HCT116 (cell line): Measurements from ENCODE around the gene APH1B. TPM values are rescaled to one million over a fixed set of nuclear protein-coding genes. Genes with fewer than 3 reads are reported as not detected.

ENCODE experiments used
- ATAC-seq: fragments of 200-7000 bp; cut with Tn5 transposase; 2 replicates; pipeline ENCODE4 v1.9.1; 2020; ENCODE audit warnings: mild to moderate bottlenecking, moderate library complexity
- BruUV-seq: library from RNA; stranded (reverse); fragments of 400-500 nt; replicated peaks from 2 replicates; lab custom pipeline; 2021; lab: Mats Ljungman, UMichigan
- CTCF ChIA-PET: fragments of 300-600 bp; sonication (Branson Sonifier 250); formaldehyde crosslinking; loops from one replicate; lab custom pipeline; 2021; ENCODE audit warnings: antibody characterized with exemption; lab: Charles Lee
- POLR2A ChIA-PET: fragments of 300-600, 350-600 bp; sonication (Branson Sonifier 250); formaldehyde crosslinking; loops from one replicate; lab custom pipeline; 2021; ENCODE audit warnings: antibody characterized with exemption; lab: Charles Lee
- RAD21 ChIA-PET, 2 experiments: fragments of 300-600 bp; sonication (Branson Sonifier 250); formaldehyde crosslinking; loops; one replicate each; lab custom pipeline; 2023; ENCODE audit warnings: low total read pairs in 2 of 2; ENCODE audit not compliant: uncharacterized antibody in 2 of 2, unreplicated experiment in 2 of 2, low non-redundant PET in 1 of 2; lab: Charles Lee
- DNase-seq: peaks from one replicate; pipeline ENCODE4 v3.0.0-alpha.2; 2010; ENCODE audit warnings: low read depth, low spot score
- H2AFZ ChIP-seq: fragments of 200-600 bp; shearing (Covaris generic), sonication (generic); 2 replicates; pipeline ENCODE4 v1.6.1; 2017; ENCODE audit warnings: low read depth, mixed run types, mixed read lengths, antibody characterized with exemption, low read length; ENCODE audit not compliant: poor library complexity, severe bottlenecking
- H3K27ac ChIP-seq: 2 replicates; pipeline ENCODE4 v1.5.1; 2012; ENCODE audit warnings: low read depth, low read length
- H3K27me3 ChIP-seq: fragments of 200-600 bp; sonication (generic); 2 replicates; pipeline ENCODE4 v1.6.1; 2016; ENCODE audit warnings: mixed run types, low read length, mixed read lengths; ENCODE audit not compliant: insufficient read depth
- H3K36me3 ChIP-seq, 2 experiments: fragments of 200-500 bp in 1 of 2; fragments of 200-600 bp in 1 of 2; sonication (Bioruptor generic) in 1 of 2; sonication (generic) in 1 of 2; 2 replicates each; pipeline versions ENCODE4 v1.5.1 to v1.6.1; 2014 to 2016; ENCODE audit warnings: low read length in 2 of 2, inconsistent platforms in 1 of 2, mixed read lengths in 1 of 2, mixed run types in 1 of 2; ENCODE audit not compliant: insufficient read depth in 2 of 2, control insufficient read depth in 1 of 2
- H3K4me1 ChIP-seq, 2 experiments: fragments of 200-600 bp in 1 of 2; sonication (generic) in 1 of 2; 2 replicates each; pipeline versions ENCODE4 v1.5.1 to v1.6.1; 2012 to 2017; ENCODE audit warnings: low read length in 2 of 2, inconsistent platforms in 1 of 2, mild to moderate bottlenecking in 1 of 2, mixed read lengths in 1 of 2, mixed run types in 1 of 2, moderate library complexity in 1 of 2; ENCODE audit not compliant: insufficient read depth in 2 of 2, control insufficient read depth in 1 of 2
- H3K4me2 ChIP-seq: fragments of 200-600 bp; sonication (generic); 2 replicates; pipeline ENCODE4 v1.6.1; 2017; ENCODE audit warnings: mixed run types, low read length, mixed read lengths
- H3K4me3 ChIP-seq, 2 experiments: fragments of 200-600 bp in 1 of 2; sonication (generic) in 1 of 2; replicated peaks in 1 of 2; 2 replicates each; pipeline ENCODE4 v1.5.1; 2011 to 2016; ENCODE audit warnings: low read length in 2 of 2, control low read depth in 1 of 2, low read depth in 1 of 2, mild to moderate bottlenecking in 1 of 2, mixed read lengths in 1 of 2, mixed run types in 1 of 2
- H3K79me2 ChIP-seq: fragments of 200-600 bp; sonication (generic); 2 replicates; pipeline ENCODE4 v1.6.1; 2017; ENCODE audit warnings: mild to moderate bottlenecking, mixed run types, low read length, moderate library complexity, mixed read lengths; ENCODE audit not compliant: insufficient read depth
- H3K9ac ChIP-seq: fragments of 200-600 bp; sonication (generic); 2 replicates; pipeline ENCODE4 v1.6.1; 2016; ENCODE audit warnings: low read length, mixed read lengths
- H3K9me2 ChIP-seq: fragments of 200-600 bp; sonication (generic), shearing (Covaris generic); 2 replicates; pipeline ENCODE4 v1.6.1; 2017; ENCODE audit warnings: mixed run types, mild to moderate bottlenecking, moderate library complexity; ENCODE audit not compliant: insufficient read depth
- H3K9me3 ChIP-seq, 2 experiments: fragments of 200-500 bp in 1 of 2; fragments of 200-600 bp in 1 of 2; sonication (Bioruptor generic) in 1 of 2; sonication (generic) in 1 of 2; 2 replicates each; pipeline ENCODE4 v1.6.1; 2014 to 2017; ENCODE audit warnings: low read length in 2 of 2, mixed read lengths in 2 of 2, inconsistent platforms in 1 of 2, low read depth in 1 of 2, mild to moderate bottlenecking in 1 of 2, mixed run types in 1 of 2, moderate library complexity in 1 of 2; ENCODE audit not compliant: control insufficient read depth in 1 of 2, insufficient read depth in 1 of 2
- H4K20me1 ChIP-seq: fragments of 200-600 bp; sonication (generic), shearing (Covaris generic); 2 replicates; pipeline ENCODE4 v1.6.1; 2017; ENCODE audit warnings: mixed run types, mild to moderate bottlenecking, moderate library complexity; ENCODE audit not compliant: insufficient read depth
- CEBPB ChIP-seq: IDR thresholded peaks from 2 replicates; pipeline ENCODE4 v1.6.1; 2012; ENCODE audit warnings: low read depth
- EZH2 ChIP-seq: fragments of 200-600 bp; sonication (generic); IDR thresholded peaks from 2 replicates; pipeline ENCODE4 v1.6.1; 2017; ENCODE audit warnings: antibody characterized with exemption, mixed run types
- FOSL1 ChIP-seq: IDR thresholded peaks from 2 replicates; pipeline ENCODE4 v1.6.1; 2012; ENCODE audit warnings: low read depth
- JUND ChIP-seq: IDR thresholded peaks from 2 replicates; pipeline ENCODE4 v1.6.1; 2012
- POLR2AphosphoS5 ChIP-seq: IDR thresholded peaks from 2 replicates; pipeline ENCODE4 v1.6.1; 2011; ENCODE audit warnings: mild to moderate bottlenecking, low read depth, low read length, moderate library complexity
- RAD21 ChIP-seq: IDR thresholded peaks from 2 replicates; pipeline ENCODE4 v1.6.1; 2012; ENCODE audit warnings: low read depth, mild to moderate bottlenecking
- REST ChIP-seq: IDR thresholded peaks from 2 replicates; pipeline ENCODE4 v1.6.1; 2012; ENCODE audit warnings: low read depth
- SP1 ChIP-seq: IDR thresholded peaks from 2 replicates; pipeline ENCODE4 v1.6.1; 2012; ENCODE audit warnings: low read depth
- ZNF274 ChIP-seq: fragments of 200-500 bp; sonication (Bioruptor generic); IDR thresholded peaks from 2 replicates; pipeline ENCODE4 v1.6.1; 2014; ENCODE audit warnings: mild to moderate bottlenecking, low read depth, low read length, inconsistent platforms
- intact Hi-C: fragments of 100-400 bp; cut with micrococcal nuclease; formaldehyde crosslinking; loops from 2 replicates; pipeline ENCODE4 v1.10.0; 2022
- total RNA-seq: library from RNA; stranded (reverse); gene quantifications from one replicate; pipeline ENCODE4 v1.2.1, GENCODE V29; 2021; ENCODE audit not compliant: unreplicated experiment
- TF ChIP-seq, protein P1 (sequence below): IDR thresholded peaks from 2 replicates; pipeline ENCODE4 v1.6.1; 2012
- TF ChIP-seq, protein P2 (sequence below): IDR thresholded peaks from 2 replicates; pipeline ENCODE4 v1.6.1; 2011; ENCODE audit warnings: mild to moderate bottlenecking, low read length, moderate library complexity; ENCODE audit not compliant: insufficient replicate concordance; ENCODE audit errors: extremely low read depth

APH1B gene
- total RNA-seq, 1 experiment from 2014 or later = 8.5 TPM

GRCh38 chr15:63232943-63233342, 44.5 kb upstream of the APH1B start:
- Histone ChIP-seq H3K4me2 (no peak overlapping the region), H3K79me2 (no peaks in the 10 kb centered on the region), H2AFZ (no peak overlapping the region), H3K9me2 (no peaks in the 10 kb centered on the region), H3K4me1 (peaks cover 0 to 14% of the 10 kb centered on the region in 2 experiments; a peak in 2 of 4 replicates), H3K4me3 (no peak overlapping the region), H3K27ac (no peak overlapping the region), H3K36me3 (no peaks in the 10 kb centered on the region), H3K9me3 (no peaks in the 10 kb centered on the region), H3K9ac (no peak overlapping the region), H3K27me3 (no peaks in the 10 kb centered on the region), H4K20me1 (no peaks in the 10 kb centered on the region)
- TF ChIP-seq FOSL1 = no peak
- no peak for TF ChIP-seq CEBPB
- TF ChIP-seq EZH2 = no peak
- TF ChIP-seq, protein P1, sequence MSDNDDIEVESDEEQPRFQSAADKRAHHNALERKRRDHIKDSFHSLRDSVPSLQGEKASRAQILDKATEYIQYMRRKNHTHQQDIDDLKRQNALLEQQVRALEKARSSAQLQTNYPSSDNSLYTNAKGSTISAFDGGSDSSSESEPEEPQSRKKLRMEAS = no peak
- no peak for TF ChIP-seq RAD21
- TF ChIP-seq ZNF274 = no peak
- TF ChIP-seq, protein P2, sequence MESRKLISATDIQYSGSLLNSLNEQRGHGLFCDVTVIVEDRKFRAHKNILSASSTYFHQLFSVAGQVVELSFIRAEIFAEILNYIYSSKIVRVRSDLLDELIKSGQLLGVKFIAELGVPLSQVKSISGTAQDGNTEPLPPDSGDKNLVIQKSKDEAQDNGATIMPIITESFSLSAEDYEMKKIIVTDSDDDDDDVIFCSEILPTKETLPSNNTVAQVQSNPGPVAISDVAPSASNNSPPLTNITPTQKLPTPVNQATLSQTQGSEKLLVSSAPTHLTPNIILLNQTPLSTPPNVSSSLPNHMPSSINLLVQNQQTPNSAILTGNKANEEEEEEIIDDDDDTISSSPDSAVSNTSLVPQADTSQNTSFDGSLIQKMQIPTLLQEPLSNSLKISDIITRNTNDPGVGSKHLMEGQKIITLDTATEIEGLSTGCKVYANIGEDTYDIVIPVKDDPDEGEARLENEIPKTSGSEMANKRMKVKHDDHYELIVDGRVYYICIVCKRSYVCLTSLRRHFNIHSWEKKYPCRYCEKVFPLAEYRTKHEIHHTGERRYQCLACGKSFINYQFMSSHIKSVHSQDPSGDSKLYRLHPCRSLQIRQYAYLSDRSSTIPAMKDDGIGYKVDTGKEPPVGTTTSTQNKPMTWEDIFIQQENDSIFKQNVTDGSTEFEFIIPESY = no peak
- TF ChIP-seq REST = no peak
- no peak for TF ChIP-seq POLR2AphosphoS5
- no peak for TF ChIP-seq SP1
- TF ChIP-seq JUND = no peak
- BruUV-seq = no TSS peak
- CTCF ChIA-PET = no interaction called here
- no peak for DNase-seq
- POLR2A ChIA-PET = no interaction called here
- RAD21 ChIA-PET = no interaction called here
- intact Hi-C loops = no loop called here
- no peak for ATAC-seq
